GM12878 (cell line): Measurements from ENCODE around the gene ZNF618. TPM values are rescaled to one million over a fixed set of nuclear protein-coding genes. Genes with fewer than 3 reads are reported as not detected.

Experiments used
- ATAC-seq: fragments of 200-7000 bp; cut with Tn5 transposase; 3 replicates; pipeline ENCODE4 v1.9.1; 2020; ENCODE audit warnings: mild to moderate bottlenecking, moderate library complexity
- BruUV-seq: library from RNA; stranded (reverse); fragments of 400-500 nt; replicated peaks from 2 replicates; lab custom pipeline; 2021; lab: Mats Ljungman, UMichigan
- CTCF ChIA-PET: fragments of 300-600 bp; sonication (Branson Sonifier 250); formaldehyde crosslinking; extraction: SDS; loops from one replicate; lab custom pipeline; 2021; ENCODE audit warnings: inconsistent platforms; lab: Yijun Ruan, JAX
- POLR2A ChIA-PET: fragments of 350-600 bp; formaldehyde crosslinking; extraction: SDS; loops from one replicate; lab custom pipeline; 2021; ENCODE audit warnings: inconsistent platforms; lab: Charles Lee
- RAD21 ChIA-PET: fragments of 300-600 bp; sonication (Branson Sonifier 250); formaldehyde crosslinking; loops from one replicate; lab custom pipeline; 2023; ENCODE audit warnings: antibody characterized with exemption; ENCODE audit not compliant: unreplicated experiment; lab: Charles Lee
- SMC1A ChIA-PET: fragments of 300-600 bp; sonication (Branson Sonifier 250); formaldehyde crosslinking; loops from one replicate; lab custom pipeline; 2023; ENCODE audit not compliant: unreplicated experiment, uncharacterized antibody; lab: Charles Lee
- DNase-seq: peaks from one replicate; pipeline ENCODE4 v3.0.0-alpha.2; 2011; ENCODE audit warnings: low read depth, low spot score
- FAIRE-seq: peaks from 3 replicates; lab custom pipeline; 2011; peaks lifted over from hg19 to GRCh38; lab: Jason Lieb, UNC
- H2AFZ ChIP-seq: 2 replicates; pipeline ENCODE4 v1.6.0; 2011; ENCODE audit warnings: low read depth, low read length, control low read depth; ENCODE audit not compliant: control insufficient read depth
- H3K27ac ChIP-seq: 2 replicates; pipeline ENCODE4 v1.5.1; 2011; ENCODE audit warnings: control low read depth; ENCODE audit not compliant: control insufficient read depth, insufficient read depth
- H3K27me3 ChIP-seq, 2 experiments: replicated peaks in 1 of 2; 2 replicates each; pipeline versions ENCODE4 v1.6.0 to v1.6.1; 2011; ENCODE audit warnings: low read length in 1 of 2; ENCODE audit not compliant: control insufficient read depth in 2 of 2, insufficient read depth in 2 of 2
- H3K36me3 ChIP-seq, 2 experiments: 2 replicates each; pipeline ENCODE4 v1.5.1; 2011; ENCODE audit warnings: low read length in 1 of 2; ENCODE audit not compliant: control insufficient read depth in 2 of 2, insufficient read depth in 2 of 2
- H3K4me1 ChIP-seq: 2 replicates; pipeline ENCODE4 v1.6.1; 2011; ENCODE audit warnings: mild to moderate bottlenecking, low read length, moderate library complexity, mixed read lengths; ENCODE audit not compliant: control insufficient read depth, insufficient read depth
- H3K4me2 ChIP-seq: 2 replicates; pipeline ENCODE4 v1.6.0; 2011; ENCODE audit warnings: control low read depth; ENCODE audit not compliant: control insufficient read depth, insufficient read depth
- H3K4me3 ChIP-seq: fragments of 200-600 bp; sonication (generic); 2 replicates; pipeline ENCODE4 v1.5.1; 2016
- H3K79me2 ChIP-seq: 2 replicates; pipeline ENCODE4 v1.6.0; 2011; ENCODE audit warnings: low read length; ENCODE audit not compliant: control insufficient read depth, insufficient read depth
- H3K9ac ChIP-seq: 2 replicates; pipeline ENCODE4 v1.8.0; 2011; ENCODE audit warnings: low read length, control low read depth, mixed read lengths; ENCODE audit not compliant: control insufficient read depth, insufficient read depth
- H3K9me3 ChIP-seq: replicated peaks from 3 replicates; pipeline ENCODE4 v1.5.1; 2011; ENCODE audit warnings: mild to moderate bottlenecking, low read length; ENCODE audit not compliant: control insufficient read depth, insufficient read depth
- H4K20me1 ChIP-seq: 2 replicates; pipeline ENCODE4 v1.6.0; 2011; ENCODE audit not compliant: control insufficient read depth, insufficient read depth
- PML ChIP-seq: IDR thresholded peaks from 2 replicates; pipeline ENCODE4 v1.6.1; 2012; ENCODE audit warnings: low read length, inconsistent platforms
- RB1 ChIP-seq: fragments of 450-650 bp; formaldehyde crosslinking; IDR thresholded peaks from 2 replicates; pipeline ENCODE4 v1.6.1; 2017; ENCODE audit warnings: mild to moderate bottlenecking, borderline replicate concordance
- SIX5 ChIP-seq: IDR thresholded peaks from 2 replicates; pipeline ENCODE4 v1.6.1; 2011; ENCODE audit warnings: mild to moderate bottlenecking, low read depth, low read length, moderate library complexity; ENCODE audit not compliant: severe bottlenecking
- SRF ChIP-seq, 2 experiments: IDR thresholded peaks; 2 replicates each; pipeline ENCODE4 v1.6.1; 2011; ENCODE audit warnings: low read depth in 2 of 2, low read length in 2 of 2, mild to moderate bottlenecking in 1 of 2, moderate library complexity in 1 of 2
- SUPT20H ChIP-seq: IDR thresholded peaks from 2 replicates; pipeline ENCODE4 v1.6.1; 2011; ENCODE audit warnings: low read depth, mild to moderate bottlenecking, low read length, moderate library complexity, borderline replicate concordance; ENCODE audit not compliant: control insufficient read depth
- WGBS: methylation state at CpG from one replicate; pipeline ENCODE4 v1.1.6; 2016; ENCODE audit warnings: low lambda C conversion rate; ENCODE audit not compliant: insufficient replicate concordance, insufficient coverage; ENCODE audit errors: missing lambda C conversion rate; 5-methylcytosine and 5-hydroxymethylcytosine counted together
- in situ Hi-C: fragments of 300-500 bp; cut with MboI; formaldehyde crosslinking; loops from 9 replicates; pipeline ENCODE4 v1.14.3; 2018; ENCODE audit warnings: mixed read lengths
- intact Hi-C: fragments of 100-400 bp; cut with micrococcal nuclease; formaldehyde crosslinking; loops from one replicate; pipeline ENCODE4 v1.14.2; 2022; ENCODE audit not compliant: unreplicated experiment
- polyA plus RNA-seq, 11 experiments: library from polyadenylated mRNA; depleted of rRNA in 4 of 11; unstranded in 6 of 11; stranded (reverse) in 5 of 11; fragments of >200 nt; fragmentation: Nextera tagmentation in 4 of 11; fragmentation: Illumina TruSeq in 1 of 11; extraction: Ambion mirVana in 4 of 11; extraction: Trizol in 1 of 11; gene quantifications; 1 replicate in 1 of 11; 2 replicates in 10 of 11; pipeline versions ENCODE4 v1.2.1 to v1.2.3, GENCODE V29; 2011 to 2016; ENCODE audit warnings: inconsistent platforms in 2 of 11, missing spikeins in 2 of 11, low read depth in 1 of 11
- total RNA-seq, 4 experiments: library from RNA; depleted of rRNA in 3 of 4; stranded (reverse); fragments of >200 nt in 3 of 4; fragmentation: Illumina TruSeq in 1 of 4; extraction: Trizol in 1 of 4; gene quantifications; 2 replicates each; pipeline versions ENCODE4 v1.2.1 to v1.2.3, GENCODE V29; 2013 to 2021
- TF ChIP-seq, protein P1 (sequence below): fragments of 450-650 bp; IDR thresholded peaks from 2 replicates; pipeline ENCODE4 v1.6.1; 2017; ENCODE audit warnings: mild to moderate bottlenecking, moderate library complexity

Gene ZNF618
- total and polyA plus RNA-seq, 10 of the 15 experiments (the other 5 are each of a cell fraction or from before 2014, with no cell fraction given) = 0.01 to 0.24 (median 0.06) TPM; not detected in 2

DNA sequence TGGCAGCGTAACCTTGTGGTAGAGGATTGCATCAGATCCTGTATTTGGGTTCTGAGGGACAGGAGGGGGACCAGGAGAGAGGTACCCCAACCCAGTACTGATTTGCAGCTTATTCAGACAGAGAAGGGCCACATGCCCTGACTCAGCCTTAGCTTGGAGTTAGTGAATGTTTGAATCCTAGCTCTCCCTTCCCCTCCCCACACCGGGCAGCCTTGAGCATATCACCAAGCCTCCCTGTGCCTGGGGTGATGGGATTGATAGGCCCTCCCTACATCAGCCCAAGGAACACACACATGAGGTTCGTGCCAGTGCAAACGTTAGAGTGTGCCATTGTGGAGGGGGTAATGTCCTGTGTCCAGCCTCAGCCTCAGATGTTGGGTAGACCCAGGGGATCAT lies 130.0 kb downstream of the ZNF618 start (continued):
- TF ChIP-seq, protein P1, sequence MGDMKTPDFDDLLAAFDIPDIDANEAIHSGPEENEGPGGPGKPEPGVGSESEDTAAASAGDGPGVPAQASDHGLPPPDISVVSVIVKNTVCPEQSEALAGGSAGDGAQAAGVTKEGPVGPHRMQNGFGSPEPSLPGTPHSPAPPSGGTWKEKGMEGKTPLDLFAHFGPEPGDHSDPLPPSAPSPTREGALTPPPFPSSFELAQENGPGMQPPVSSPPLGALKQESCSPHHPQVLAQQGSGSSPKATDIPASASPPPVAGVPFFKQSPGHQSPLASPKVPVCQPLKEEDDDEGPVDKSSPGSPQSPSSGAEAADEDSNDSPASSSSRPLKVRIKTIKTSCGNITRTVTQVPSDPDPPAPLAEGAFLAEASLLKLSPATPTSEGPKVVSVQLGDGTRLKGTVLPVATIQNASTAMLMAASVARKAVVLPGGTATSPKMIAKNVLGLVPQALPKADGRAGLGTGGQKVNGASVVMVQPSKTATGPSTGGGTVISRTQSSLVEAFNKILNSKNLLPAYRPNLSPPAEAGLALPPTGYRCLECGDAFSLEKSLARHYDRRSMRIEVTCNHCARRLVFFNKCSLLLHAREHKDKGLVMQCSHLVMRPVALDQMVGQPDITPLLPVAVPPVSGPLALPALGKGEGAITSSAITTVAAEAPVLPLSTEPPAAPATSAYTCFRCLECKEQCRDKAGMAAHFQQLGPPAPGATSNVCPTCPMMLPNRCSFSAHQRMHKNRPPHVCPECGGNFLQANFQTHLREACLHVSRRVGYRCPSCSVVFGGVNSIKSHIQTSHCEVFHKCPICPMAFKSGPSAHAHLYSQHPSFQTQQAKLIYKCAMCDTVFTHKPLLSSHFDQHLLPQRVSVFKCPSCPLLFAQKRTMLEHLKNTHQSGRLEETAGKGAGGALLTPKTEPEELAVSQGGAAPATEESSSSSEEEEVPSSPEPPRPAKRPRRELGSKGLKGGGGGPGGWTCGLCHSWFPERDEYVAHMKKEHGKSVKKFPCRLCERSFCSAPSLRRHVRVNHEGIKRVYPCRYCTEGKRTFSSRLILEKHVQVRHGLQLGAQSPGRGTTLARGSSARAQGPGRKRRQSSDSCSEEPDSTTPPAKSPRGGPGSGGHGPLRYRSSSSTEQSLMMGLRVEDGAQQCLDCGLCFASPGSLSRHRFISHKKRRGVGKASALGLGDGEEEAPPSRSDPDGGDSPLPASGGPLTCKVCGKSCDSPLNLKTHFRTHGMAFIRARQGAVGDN = no peak
- TF ChIP-seq SIX5 (no peak), SUPT20H (no peak), SRF (IDR thresholded peaks at IDR 0.05; ENCODE audit: low read depth in 2 of 2, low read length in 2 of 2) (no peak), RB1 (no peak)

DNA sequence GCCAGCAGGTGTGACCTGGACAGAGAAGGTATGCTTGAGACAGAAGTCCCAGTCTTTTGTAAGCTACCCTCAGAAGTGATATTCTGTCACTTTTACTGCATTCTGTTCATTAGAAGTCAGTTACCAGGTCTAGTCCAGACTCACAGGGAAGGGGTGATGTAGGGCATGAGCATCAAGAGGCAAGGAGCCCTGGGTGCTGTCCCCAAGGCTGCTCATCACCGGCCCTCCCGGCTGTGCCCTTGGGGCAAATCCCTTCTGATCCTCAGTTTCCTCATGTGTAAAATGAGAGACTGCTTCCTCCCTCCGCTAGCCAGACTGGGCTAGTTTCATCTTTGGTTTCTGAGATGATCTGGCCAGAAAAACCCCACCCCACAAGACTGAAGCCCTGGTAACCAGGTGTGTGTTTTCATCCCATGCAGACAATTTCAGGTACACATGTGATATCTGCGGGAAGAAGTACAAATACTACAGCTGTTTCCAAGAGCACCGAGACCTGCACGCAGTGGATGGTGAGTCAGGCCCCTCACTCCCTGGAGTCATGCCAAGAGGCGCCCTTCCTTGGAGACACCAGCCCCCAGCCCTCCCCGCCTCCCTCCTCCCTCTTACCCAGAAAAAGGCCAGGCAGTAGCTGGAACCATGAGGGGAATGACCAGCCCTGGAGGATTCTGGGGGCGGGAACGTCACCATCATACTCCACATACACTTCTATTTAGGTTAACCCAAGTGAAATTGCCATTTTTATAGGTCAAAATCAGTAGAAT lies 131.0 kb downstream of the ZNF618 start:
- no peaks in the 10 kb centered on the region for H3K9me3 ChIP-seq
- RAD21 ChIA-PET = no interaction called here
- no peaks in the 10 kb centered on the region; the same call in 1 of the 2 replicates for H3K4me1 ChIP-seq
- no peak for TF ChIP-seq PML
- H3K36me3 ChIP-seq = no peaks in the 10 kb centered on the region
- H3K9ac ChIP-seq = no peak overlapping the region
- in situ Hi-C loops = loop anchor here (10.0 kb wide), 1 partner anchor 62 kb away; no protein-coding TSS in a partner anchor
- H3K79me2 ChIP-seq = no peaks in the 10 kb centered on the region
- no peak overlapping the region for H3K4me2 ChIP-seq
- WGBS = 27% methylated on average over 9 of the region's 10 CpGs
- POLR2A ChIA-PET = no interaction called here
- FAIRE-seq = no peak
- no peak overlapping the region for H3K4me3 ChIP-seq
- H4K20me1 ChIP-seq = no peaks in the 10 kb centered on the region
- DNase-seq = no peak
- SMC1A ChIA-PET = no interaction called here
- H3K27ac ChIP-seq = no peak overlapping the region
- no peak overlapping the region for H2AFZ ChIP-seq
- ATAC-seq = no peak
- H3K27me3 ChIP-seq = no peaks in the 10 kb centered on the region; a peak in 3 of 4 replicates
- BruUV-seq = no TSS peak
- CTCF ChIA-PET = no interaction called here
- intact Hi-C loops = no loop called here
